Vagina (tissue), 2 donors: ENCODE data around the gene CBLN4. TPM values are rescaled to one million over a fixed set of nuclear protein-coding genes. Genes with fewer than 3 reads are reported as not detected.

Experiments
- DNase-seq, 2 donors: peaks; one replicate each; pipeline ENCODE4 v3.0.0-alpha.2; 2017; ENCODE audit errors: extremely low spot score in 2 of 2
- H3K27ac ChIP-seq: fragments of 200-600 bp; sonication (generic); one replicate; pipeline ENCODE4 v1.5.1; 2019
- H3K27me3 ChIP-seq: fragments of 200-600 bp; sonication (generic); one replicate; pipeline ENCODE4 v1.5.1; 2019
- H3K36me3 ChIP-seq, 2 donors: fragments of 200-600 bp; sonication (generic); one replicate each; pipeline ENCODE4 v1.5.1; 2017 to 2019
- H3K4me1 ChIP-seq: fragments of 200-600 bp; sonication (generic); one replicate; pipeline ENCODE4 v1.5.1; 2019
- H3K4me3 ChIP-seq, 2 donors: fragments of 200-600 bp; sonication (generic); 1 replicate in 1 of 2; 2 replicates in 1 of 2; pipeline ENCODE4 v1.5.1; 2016 to 2019
- H3K9me3 ChIP-seq: fragments of 200-600 bp; sonication (generic); one replicate; pipeline ENCODE4 v1.5.1; 2019
- POLR2A ChIP-seq, 2 donors: fragments of 450-650 bp; IDR thresholded peaks; one replicate each; pipeline ENCODE4 v1.6.1; 2017; ENCODE audit warnings: antibody characterized with exemption in 2 of 2, mild to moderate bottlenecking in 2 of 2, moderate library complexity in 2 of 2
- POLR2AphosphoS5 ChIP-seq, 2 donors: sonication (generic); formaldehyde crosslinking; IDR thresholded peaks; one replicate each; pipeline ENCODE4 v1.9.0; 2017; ENCODE audit warnings: antibody characterized with exemption in 2 of 2, mild to moderate bottlenecking in 2 of 2, low read depth in 1 of 2; ENCODE audit not compliant: insufficient read depth in 1 of 2
- intact Hi-C: fragments of 100-400 bp; cut with DNase I; formaldehyde crosslinking; loops from one replicate; pipeline ENCODE4 v1.15.1; 2023
- total RNA-seq: library from RNA; depleted of rRNA; stranded (reverse); fragments of >200 nt; gene quantifications from one replicate; pipeline ENCODE4 v1.2.3, GENCODE V29; 2016
- TF ChIP-seq, protein P1 (sequence below), 3 experiments: fragments of 450-650 bp in 2 of 3; fragments of 200-600 bp in 1 of 3; sonication (generic) in 1 of 3; IDR thresholded peaks; one replicate each; pipeline ENCODE4 v1.5.1; 2017 to 2019; ENCODE audit warnings: antibody characterized with exemption in 3 of 3, mild to moderate bottlenecking in 2 of 3, moderate library complexity in 2 of 3

The CBLN4 gene
- total RNA-seq, 1 donor from 2014 or later: not detected

DNA sequence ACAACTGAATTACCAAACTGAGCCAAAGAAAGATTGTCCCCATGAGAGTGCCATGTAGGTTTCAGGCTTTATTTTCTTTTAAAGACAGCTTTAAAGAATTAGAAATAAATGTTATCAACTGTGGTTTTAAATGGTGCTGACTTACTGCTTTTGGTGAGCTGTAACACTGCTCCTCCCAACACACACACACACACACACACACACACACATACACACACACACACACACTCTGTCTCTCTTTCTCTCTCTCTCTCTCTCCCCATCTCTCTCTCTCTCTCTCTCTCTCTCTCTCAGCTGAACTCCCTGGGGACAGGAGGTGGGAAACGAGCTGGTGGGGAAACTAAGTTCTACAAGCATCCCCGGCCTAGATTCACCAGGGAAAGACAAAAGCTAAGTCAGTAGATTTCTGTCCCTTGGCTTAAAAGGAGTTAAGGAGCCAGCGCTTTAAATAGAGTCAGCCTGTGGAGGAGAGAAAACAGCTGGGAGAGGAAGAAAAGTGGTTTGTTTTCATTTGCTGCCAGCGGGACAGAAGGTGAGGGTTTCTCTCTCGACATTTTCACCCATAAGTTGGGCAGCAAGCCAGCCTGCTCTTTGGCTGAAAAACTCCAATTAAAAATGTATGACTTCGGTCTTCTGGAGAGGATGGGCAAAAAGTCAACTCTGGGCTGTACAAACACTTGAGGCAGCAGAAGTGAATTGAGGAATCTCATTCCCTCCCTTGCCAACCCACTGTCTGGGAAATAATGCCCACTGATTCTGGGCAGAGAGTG is 27.4 kb downstream of the CBLN4 start:
- no peak for DNase-seq
- Histone ChIP-seq H3K27me3 (no peaks in the 10 kb centered on the region), H3K4me3 (no peak overlapping the region), H3K9me3 (no peaks in the 10 kb centered on the region), H3K36me3 (no peaks in the 10 kb centered on the region), H3K27ac (no peak overlapping the region), H3K4me1 (peaks cover 7% of the 10 kb centered on the region)
- no peak for TF ChIP-seq POLR2A (IDR thresholded peaks at IDR 0.05)
- TF ChIP-seq, protein P1, sequence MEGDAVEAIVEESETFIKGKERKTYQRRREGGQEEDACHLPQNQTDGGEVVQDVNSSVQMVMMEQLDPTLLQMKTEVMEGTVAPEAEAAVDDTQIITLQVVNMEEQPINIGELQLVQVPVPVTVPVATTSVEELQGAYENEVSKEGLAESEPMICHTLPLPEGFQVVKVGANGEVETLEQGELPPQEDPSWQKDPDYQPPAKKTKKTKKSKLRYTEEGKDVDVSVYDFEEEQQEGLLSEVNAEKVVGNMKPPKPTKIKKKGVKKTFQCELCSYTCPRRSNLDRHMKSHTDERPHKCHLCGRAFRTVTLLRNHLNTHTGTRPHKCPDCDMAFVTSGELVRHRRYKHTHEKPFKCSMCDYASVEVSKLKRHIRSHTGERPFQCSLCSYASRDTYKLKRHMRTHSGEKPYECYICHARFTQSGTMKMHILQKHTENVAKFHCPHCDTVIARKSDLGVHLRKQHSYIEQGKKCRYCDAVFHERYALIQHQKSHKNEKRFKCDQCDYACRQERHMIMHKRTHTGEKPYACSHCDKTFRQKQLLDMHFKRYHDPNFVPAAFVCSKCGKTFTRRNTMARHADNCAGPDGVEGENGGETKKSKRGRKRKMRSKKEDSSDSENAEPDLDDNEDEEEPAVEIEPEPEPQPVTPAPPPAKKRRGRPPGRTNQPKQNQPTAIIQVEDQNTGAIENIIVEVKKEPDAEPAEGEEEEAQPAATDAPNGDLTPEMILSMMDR (IDR thresholded peaks at IDR 0.05): no peak
- TF ChIP-seq POLR2AphosphoS5 (IDR thresholded peaks at IDR 0.05; ENCODE audit: insufficient read depth in 1 of 2, low read depth in 1 of 2): no peak
- intact Hi-C loops: no loop called here

GRCh38 chr20:55974491-55975202 is 30.7 kb downstream of the CBLN4 start:
- Histone ChIP-seq H3K4me3 (no peak overlapping the region), H3K9me3 (no peaks in the 10 kb centered on the region), H3K4me1 (peaks cover 7% of the 10 kb centered on the region), H3K27me3 (no peaks in the 10 kb centered on the region), H3K36me3 (no peaks in the 10 kb centered on the region), H3K27ac (no peak overlapping the region)
- intact Hi-C loops: no loop called here
- DNase-seq: no peak
- TF ChIP-seq, protein P1 (IDR thresholded peaks at IDR 0.05): no peak
- TF ChIP-seq POLR2A (IDR thresholded peaks at IDR 0.05) (no peak), POLR2AphosphoS5 (IDR thresholded peaks at IDR 0.05; ENCODE audit: insufficient read depth in 1 of 2, low read depth in 1 of 2) (no peak)

- Histone ChIP-seq H3K27me3 (no peaks in the 10 kb centered on the region), H3K4me3 (no peak overlapping the region), H3K27ac (no peak overlapping the region), H3K9me3 (no peaks in the 10 kb centered on the region), H3K36me3 (no peaks in the 10 kb centered on the region), H3K4me1 (no peaks in the 10 kb centered on the region)
- no peak for DNase-seq
- TF ChIP-seq, protein P1 (IDR thresholded peaks at IDR 0.05): no peak
- TF ChIP-seq POLR2A (IDR thresholded peaks at IDR 0.05): no peak
- TF ChIP-seq POLR2AphosphoS5 (IDR thresholded peaks at IDR 0.05; ENCODE audit: insufficient read depth in 1 of 2, low read depth in 1 of 2): no peak
- intact Hi-C loops: loop anchor here (5.0 kb wide), 1 partner anchor 132 kb away; no protein-coding TSS in a partner anchor
These were observed 40.5 kb downstream of the CBLN4 start for GRCh38 chr20:55964790-55965189.

DNA sequence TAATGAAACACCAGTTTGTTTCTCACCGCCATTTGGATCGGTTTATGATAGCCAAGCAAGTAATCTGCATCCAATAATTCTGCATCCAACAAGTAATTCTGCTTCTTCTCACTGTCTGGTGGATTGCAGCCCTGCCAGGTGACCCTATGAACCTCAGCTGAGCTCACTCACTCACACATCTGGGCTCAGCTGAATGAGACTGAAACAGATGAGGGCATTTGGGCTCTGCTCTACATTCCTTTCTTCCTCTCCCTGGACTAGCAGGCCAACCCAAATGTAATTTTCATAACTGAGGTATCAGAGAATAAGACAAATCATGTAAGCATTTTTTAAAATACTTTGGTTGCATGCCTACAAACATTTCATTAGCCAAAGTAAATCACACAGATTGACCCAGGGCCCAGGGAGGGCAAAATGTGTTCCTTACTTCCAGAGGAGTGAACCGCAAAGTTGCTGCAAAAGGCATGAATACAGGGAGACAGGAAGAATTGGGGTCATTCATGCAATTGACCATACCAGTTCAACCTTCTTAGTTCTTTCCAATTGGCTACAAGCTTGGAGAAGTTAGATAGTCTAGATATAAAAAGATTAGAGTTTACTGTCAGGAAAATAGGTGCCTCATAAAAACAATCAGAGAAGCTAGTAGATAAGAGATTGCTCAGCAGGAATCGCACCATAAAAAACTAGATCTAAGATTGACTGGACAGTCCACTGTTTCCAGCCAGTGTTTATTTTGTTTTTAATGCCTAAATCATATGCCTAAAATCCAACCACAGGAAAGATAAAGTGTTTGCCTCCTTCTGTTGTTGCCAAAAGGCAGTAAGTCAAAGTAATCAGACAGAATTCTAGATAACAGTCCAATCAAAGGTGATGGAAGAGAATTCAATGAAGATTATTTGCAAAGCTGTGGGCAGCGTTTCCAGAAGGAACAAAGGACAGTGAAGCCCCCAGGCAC is 43.7 kb downstream of the CBLN4 start:
- Histone ChIP-seq H3K27ac (no peak overlapping the region), H3K9me3 (no peaks in the 10 kb centered on the region), H3K36me3 (no peaks in the 10 kb centered on the region), H3K27me3 (no peaks in the 10 kb centered on the region), H3K4me1 (no peaks in the 10 kb centered on the region), H3K4me3 (no peak overlapping the region)
- TF ChIP-seq, protein P1 (IDR thresholded peaks at IDR 0.05): no peak
- TF ChIP-seq POLR2AphosphoS5 (IDR thresholded peaks at IDR 0.05; ENCODE audit: insufficient read depth in 1 of 2, low read depth in 1 of 2): no peak
- no peak for TF ChIP-seq POLR2A (IDR thresholded peaks at IDR 0.05)
- intact Hi-C loops: loop anchor here (5.0 kb wide), 1 partner anchor 129 kb away; no protein-coding TSS in a partner anchor
- DNase-seq: no peak
